RKO (cell line): ENCODE data around the gene SLC66A2.
"Not testable (repeated sequence)": the region's sequence is repeated elsewhere in the genome, so short reads cannot be mapped to it uniquely, and the experiment has no call there.

Source experiments
- DNase-seq: peaks from one replicate; pipeline ENCODE4 v3.0.0-alpha.2; 2016; ENCODE audit warnings: low spot score

Gene SLC66A2

DNA sequence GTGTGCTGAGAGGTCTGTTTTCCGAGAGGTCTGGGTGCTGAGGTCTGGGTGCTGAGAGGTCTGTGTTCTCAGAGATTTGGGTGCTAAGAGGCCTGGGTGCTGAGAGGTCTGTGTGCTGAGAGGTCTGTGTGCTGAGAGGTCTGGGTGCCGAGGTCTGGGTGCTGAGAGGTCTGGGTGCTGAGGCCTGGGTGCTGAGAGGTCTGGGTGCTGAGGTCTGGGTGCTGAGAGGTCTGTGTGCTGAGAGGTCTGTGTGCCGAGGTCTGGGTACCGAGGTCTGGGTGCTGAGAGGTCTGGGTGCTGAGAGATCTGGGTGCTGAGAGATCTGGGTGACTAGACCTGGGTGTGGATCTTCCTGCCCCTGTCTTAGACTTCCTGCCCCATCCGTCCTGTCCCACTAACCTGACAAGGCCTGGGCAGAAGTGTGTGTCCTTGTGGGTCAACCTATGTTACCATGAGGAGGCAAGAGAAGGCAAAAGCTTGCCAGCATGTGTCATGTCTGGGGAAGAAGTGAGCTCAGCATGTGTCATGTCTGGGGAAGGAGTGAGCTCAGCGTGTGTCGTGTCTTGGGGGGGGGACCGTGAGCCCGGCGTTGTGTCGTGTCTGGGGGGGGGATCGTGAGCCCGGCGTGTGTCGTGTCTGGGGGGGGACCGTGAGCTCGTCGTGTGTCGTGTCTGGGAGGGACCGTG is 84.4 kb downstream of the SLC66A2 start:
- peak; percentile 83 for DNase-seq

DNA sequence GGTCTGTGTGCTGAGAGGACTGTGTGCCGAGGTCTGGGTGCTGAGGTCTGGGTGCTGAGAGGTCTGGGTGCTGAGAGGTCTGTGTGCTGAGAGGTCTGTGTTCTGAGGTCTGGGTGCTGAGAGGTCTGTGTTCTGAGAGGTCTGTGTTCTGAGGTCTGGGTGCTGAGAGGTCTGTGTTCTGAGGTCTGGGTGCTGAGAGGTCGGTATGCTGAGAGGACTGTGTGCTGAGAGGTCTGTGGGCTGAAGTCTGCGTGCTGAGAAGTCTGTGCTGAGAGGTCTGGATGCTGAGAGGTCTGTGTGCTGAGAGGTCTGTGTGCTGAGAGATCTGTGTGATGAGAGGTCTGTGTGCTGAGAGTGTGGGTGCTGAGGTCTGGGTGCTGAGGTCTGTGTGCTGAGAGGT is 85.5 kb downstream of the SLC66A2 start:
- DNase-seq: not testable (repeated sequence)

DNA sequence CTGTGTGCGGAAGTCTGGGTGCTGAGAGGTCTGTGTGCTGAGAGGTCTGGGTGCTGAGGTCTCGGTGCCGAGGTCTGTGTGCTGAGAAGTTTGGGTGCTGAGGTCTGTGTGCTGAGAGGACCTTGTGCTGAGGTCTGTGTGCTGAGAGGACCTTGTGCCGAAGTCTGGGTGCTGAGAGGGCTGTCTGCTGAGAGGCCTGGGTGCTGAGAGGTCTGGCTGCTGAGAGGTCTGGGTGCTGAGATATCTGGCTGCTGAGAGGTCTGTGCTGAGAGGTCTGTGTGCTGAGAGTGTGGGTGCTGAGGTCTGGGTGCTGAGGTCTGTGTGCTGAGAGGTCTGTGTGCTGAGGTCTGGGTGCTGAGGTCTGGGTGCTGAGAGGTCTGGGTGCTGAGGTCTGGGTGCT is 86.5 kb downstream of the SLC66A2 start:
- not testable (repeated sequence) for DNase-seq

DNA sequence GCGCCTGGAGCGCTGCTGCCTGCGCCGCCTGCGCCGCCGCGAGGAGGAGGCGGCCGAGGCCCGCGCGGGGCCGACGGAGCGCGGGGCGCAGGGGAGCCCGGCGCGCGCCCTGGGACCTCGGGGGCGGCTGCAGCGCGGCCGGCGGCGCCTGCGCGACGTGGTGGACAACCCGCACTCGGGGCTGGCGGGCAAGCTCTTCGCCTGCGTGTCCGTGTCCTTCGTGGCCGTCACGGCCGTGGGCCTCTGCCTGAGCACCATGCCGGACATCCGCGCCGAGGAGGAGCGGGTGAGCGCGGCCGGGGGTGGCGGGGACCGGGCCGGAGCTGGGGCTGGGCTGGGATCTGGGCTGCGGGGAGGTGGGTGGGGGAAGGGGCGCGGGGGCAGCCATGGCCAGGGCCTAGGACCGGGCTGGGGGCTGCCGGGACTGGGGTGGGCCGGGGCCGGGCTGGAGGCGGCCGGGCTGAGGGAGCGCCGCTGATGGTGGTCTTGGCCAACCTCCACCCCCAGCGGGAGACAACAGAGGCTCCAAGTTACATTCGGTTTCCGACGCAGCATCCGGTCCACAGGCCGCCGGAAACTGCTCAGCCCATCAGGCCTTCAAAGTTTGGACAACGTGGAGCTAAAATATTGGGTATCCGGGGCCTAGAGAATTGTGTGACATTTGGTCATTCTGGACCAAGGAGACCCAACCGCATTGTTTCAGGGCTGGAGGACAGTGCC is 87.3 kb downstream of the SLC66A2 start:
- DNase-seq: no peak

DNA sequence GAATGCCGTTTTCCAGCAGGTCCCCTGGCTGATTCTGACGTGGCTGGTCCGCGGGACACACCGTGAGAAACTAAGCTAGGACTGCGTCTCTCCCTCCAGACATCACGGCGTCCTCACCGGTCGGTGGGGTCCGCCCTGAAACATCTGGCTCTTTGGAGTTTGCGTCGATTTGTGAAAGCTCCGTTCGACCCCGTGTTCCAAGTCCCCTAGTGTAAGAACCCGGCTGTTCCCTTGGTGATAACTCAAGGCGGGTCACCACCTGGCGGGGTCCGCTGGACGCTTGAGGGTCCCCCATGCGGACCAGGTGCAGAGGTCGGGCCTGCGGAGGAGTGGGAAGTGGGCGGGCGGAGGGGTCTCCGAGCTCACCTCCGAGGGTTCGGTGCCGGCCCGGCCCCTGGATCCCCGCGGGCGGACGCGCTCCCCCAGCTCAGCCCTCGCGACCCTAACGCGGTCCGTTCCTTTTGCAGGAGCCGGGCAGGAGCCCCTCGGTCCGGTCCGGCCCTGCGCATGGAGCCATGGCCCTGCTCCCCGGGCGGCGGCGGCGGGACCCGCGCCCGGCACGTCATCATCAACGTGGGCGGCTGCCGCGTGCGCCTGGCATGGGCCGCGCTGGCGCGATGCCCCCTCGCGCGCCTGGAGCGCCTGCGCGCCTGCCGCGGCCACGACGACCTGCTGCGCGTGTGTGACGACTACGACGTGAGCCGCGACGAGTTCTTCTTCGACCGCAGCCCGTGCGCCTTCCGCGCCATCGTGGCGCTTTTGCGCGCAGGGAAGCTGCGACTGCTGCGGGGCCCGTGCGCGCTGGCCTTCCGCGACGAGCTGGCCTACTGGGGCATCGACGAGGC is 88.1 kb downstream of the SLC66A2 start:
- DNase-seq: no peak

DNA sequence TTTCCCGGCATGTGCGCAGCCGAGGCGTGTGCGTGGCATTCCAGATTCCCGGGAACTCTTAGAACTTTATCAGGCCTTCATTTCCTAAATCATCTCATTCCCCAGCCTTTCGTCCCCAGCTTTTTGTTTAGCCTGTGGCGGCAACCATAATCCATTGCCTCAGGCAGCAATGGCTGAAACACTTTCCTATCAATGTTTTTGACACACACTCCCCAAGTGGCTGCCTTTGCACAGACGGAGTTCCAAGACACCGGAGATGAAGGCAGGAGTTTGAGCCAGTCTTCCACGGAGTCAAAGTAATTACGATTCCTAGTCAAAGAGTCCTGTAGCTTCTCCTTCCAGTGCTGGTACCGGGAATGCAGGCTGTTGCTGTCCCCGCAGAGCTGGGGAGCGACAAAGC is 88.9 kb downstream of the SLC66A2 start:
- DNase-seq: no peak

DNA sequence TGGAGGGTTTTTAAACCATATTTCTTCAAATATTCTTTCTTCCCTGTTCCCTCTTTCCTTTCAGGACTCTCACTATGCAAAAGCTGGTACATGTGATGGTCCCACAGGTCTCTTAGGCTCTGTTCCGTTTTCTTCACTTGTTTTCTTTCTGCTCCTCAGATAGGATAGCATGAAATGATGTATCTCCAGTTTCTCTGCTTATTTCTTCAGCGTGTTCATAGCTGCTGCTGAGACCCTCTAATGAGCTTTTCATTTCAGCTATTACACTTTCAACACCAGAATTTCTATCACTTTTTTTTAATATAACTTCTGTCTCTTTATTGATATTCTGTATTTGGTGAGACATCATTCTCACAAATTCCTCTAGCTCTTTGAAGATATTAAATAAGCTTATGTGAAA is 89.8 kb downstream of the SLC66A2 start:
- DNase-seq: no peak

DNA sequence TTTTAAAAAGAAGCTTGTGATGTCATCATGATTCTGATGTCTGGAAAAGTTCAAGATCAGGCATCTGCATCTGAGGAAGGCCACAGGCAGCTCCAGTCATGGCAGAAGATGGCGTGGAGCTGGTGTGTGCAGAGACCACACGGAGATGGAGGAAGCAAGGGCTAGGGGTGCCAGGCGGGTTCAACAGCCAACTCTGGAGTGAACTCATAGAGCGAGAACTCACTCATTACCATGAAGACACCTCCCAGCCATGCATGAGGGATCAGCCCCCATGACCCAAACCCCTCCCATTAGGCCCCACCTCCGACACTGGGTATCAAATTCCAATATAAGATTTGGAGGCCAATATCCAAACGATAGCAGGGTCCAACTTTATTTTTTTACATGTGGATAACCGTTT is 92.1 kb downstream of the SLC66A2 start:
- no peak for DNase-seq

DNA sequence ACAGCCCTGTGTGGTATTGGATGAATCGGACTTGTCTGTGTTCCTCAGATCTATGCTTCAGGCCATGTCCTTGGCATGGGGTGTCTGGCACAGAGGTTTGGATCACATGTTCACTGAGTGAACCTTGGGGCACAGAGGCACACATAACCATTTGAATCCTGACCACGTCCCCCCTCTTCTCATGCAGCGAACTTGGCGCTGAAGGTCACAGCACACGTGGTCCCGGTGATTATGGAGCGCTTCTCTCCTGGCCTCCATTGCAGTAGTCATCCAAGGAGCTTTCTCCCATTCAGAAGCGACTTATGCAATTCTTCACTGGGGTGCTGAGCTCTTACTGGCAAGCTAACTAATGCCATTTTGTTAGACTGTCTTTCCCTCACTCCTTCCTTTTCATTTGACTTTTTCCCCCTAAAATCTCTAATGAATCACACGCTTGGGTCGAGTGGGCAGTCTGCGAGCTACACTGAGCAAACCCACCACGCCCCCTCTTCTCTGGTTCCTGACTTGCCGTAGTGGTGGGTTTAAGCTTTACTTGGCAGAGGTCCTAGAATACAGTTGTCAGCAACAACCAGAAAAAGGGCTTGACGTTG is 94.3 kb downstream of the SLC66A2 start:
- DNase-seq: peak; percentile 5

DNA sequence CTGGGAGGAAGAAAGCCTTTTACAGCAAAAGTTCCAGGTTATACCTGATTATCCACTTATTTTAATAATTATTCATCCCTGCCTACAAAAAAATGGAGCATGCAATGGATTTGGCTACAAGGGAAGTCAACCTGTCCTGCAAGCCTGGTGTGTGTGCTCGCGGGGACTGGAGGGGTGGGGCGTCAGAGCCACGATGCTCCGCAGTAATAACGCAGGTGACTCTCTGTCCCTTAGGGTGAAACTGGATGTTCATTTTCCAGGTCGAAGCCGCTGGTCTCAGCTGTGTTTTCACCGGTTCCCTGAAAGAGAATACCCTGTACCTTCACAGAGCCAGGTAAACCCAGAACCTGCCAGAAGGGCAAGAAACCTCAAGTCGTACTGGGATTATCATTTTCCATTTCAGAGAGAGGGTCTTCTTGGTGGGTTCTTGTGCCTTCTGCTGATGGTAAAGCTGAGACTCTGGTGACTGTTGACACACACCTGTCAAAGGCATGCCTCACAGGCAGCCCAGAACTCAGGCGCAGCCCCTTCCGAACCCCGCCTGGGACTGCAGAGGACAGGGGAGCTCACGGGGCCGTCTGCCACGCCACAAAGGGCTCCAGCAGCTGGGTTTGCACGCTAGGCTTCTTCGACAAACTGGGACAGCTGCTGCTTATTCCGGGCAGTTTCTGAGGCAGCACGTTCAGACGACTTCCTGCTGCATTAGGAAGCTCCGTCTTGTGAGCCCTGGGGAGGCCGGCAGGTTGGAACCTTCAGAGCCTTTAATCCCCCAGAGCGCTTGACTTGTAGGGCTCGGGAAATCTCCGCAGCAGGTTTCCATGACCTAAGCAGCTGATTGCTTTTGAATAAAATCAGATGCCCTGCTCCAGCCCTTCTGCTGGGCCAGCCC is 95.1 kb downstream of the SLC66A2 start:
- no peak for DNase-seq

DNA sequence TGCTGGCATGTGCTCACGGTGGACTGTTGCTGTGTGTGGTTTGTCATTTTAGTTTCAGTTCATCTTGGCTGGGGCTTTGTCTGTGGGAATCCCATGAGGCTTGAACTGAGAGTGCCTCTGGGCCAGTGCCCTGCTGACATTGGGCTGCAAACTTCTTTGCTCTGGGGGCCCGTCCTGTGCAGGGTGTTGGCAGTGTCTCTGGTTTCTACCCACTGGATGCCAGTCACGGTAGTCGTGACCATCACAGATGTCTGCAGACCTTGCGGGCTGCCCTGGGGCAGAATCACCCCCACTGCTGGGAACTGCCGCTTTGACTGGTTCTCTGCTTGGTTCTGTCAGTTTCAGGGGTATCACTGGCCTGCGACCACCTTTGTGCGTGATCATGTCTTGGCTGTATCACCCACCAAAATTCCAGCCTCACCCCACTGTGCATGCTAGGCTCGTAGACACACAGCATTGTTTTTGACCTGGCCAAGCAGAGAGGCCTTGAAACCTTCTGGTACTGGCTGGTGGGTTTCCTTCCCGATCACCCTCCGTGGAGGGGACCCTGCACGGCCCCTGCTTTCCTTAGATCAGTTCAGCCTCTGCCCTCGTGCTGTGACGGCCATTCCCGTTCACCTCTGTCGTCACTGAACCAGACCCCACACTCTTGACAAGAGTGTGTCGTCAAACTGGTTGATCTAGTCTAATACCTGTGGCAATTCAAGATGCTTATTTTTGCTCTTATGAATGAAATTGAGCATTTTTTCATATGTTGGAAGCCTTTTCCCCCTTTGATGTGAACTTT is 96.1 kb downstream of the SLC66A2 start:
- no peak for DNase-seq

DNA sequence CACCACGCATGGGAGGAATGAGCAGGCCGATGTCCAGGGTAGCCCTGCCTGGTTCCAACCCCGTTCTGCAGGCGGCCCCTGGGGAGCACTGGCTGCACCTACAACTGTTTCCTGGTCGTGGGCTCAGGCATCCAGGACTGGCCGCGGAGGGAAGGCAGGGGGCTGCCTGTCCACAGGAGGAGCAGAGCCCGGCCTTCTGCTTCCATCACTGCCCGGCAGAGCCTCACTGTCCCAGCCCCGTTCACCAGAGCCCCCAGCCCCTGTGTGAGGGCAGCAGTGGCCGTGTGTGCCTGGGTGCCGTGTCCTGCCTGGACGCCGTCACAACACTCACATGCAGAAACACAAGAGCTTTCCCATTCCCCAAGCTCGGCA is 97.5 kb downstream of the SLC66A2 start:
- no peak for DNase-seq

DNA sequence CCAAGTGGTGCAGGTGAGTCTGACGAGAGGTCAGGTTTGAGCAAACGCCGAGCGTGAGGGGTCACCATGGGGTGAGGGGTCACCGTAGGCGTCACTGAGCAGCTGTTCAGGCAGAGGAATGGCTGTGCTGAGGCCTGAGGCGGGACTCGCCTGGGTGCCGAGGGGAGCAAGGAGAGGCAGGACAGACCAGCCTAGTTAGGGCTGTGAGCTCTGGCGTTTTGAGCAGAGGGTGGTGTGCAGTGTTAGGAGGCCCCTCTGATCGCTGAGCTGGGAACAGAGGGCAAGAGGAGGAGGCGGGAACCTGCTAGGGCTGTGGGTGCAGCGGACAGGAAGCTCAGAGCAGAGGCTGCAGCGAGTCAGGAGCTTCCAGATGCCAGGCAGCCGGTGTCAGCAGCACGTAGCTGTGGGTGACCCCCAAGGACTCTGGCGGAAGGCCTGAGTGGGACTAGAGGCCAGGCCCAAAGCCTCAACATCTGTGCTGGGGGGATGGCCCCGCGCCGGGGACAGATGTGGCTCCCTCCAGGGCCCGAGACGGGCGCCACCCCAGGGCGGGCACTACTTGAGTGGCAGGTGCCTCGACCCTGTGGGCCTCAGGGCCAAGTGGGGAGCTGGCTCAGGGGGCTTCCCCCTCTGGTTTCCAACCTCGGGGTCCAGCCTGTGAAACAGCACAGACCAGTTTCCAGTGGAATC is 98.0 kb downstream of the SLC66A2 start:
- DNase-seq: no peak

DNA sequence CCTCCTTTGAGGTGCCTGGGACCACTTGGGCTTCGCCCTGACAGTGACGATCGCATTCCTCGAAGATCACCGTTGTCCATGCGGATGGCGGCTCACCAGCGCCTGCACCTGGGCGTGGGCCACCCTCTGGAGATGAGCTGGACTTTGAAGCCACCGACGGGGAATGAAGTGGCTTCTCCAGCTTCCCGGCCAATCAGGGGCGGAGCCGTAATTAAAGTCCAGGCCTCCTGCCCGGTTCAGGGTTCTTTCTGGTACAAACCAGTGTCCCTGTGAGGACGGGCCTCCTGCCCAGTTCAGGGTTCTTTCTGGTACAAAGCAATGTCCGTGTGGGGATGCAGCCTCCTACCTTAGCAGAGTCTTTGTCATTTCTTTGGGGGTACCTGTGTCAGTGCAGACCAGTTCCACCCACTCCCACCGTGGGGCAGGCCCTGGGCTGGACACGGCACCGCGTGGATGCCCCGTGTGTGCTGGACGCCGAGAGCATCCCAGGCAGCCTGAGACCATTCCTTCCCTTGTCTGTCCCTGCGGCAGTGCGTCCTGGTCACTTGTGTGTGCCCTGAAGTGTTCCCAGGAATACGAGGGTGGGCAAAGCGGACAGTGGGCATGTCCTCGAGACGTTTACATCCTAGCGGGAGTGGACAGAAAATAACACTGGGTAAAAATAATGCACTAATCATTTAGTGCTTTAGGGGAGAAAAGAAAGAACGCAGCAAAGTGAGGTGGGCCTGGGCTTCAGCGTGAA is 98.7 kb downstream of the SLC66A2 start:
- no peak for DNase-seq
